WTC11 (cell line): ENCODE data around the gene POLR2L. TPM values are rescaled to one million over a fixed set of nuclear protein-coding genes. Genes with fewer than 3 reads are reported as not detected.

Source experiments
- ATAC-seq: fragments of 200-7000 bp; cut with Tn5 transposase; 2 replicates; pipeline ENCODE4 v1.10.0; 2021; ENCODE audit warnings: mild to moderate bottlenecking, moderate library complexity
- CTCF ChIA-PET: fragments of 300-600 bp; sonication (Branson Sonifier 250); formaldehyde crosslinking; loops from one replicate; lab custom pipeline; 2021; ENCODE audit warnings: antibody characterized with exemption; lab: Charles Lee
- POLR2A ChIA-PET: fragments of 350-600 bp; sonication (Branson Sonifier 250); formaldehyde crosslinking; loops from one replicate; lab custom pipeline; 2021; ENCODE audit warnings: antibody characterized with exemption; lab: Charles Lee
- DNase-seq: peaks from one replicate; pipeline ENCODE4 v3.0.0; 2021; ENCODE audit warnings: low spot score
- H3K27ac Mint-ChIP-seq: 2 replicates; pipeline ENCODE4 v1.8.0; 2021; ENCODE audit warnings: mixed read lengths
- H3K27me3 Mint-ChIP-seq: 2 replicates; pipeline ENCODE4 v1.8.0; 2021; ENCODE audit warnings: low read depth, mild to moderate bottlenecking, moderate library complexity, mixed read lengths
- H3K36me3 Mint-ChIP-seq: 2 replicates; pipeline ENCODE4 v1.8.0; 2021; ENCODE audit warnings: mixed read lengths
- H3K4me1 Mint-ChIP-seq: 2 replicates; pipeline ENCODE4 v1.8.0; 2022; ENCODE audit warnings: mixed read lengths
- H3K4me3 Mint-ChIP-seq: 2 replicates; pipeline ENCODE4 v1.8.0; 2021; ENCODE audit warnings: mild to moderate bottlenecking, moderate library complexity, mixed read lengths
- H3K9me3 Mint-ChIP-seq: 2 replicates; pipeline ENCODE4 v1.8.0; 2021; ENCODE audit warnings: mixed read lengths
- CREM ChIP-seq: sonication (generic); formaldehyde crosslinking; IDR thresholded peaks from 2 replicates; pipeline ENCODE4 v1.8.1; 2022; ENCODE audit warnings: mild to moderate bottlenecking, missing genetic modification reagents, moderate library complexity
- EMX1 ChIP-seq: fragments of 250-450 bp; sonication (Bioruptor Pico); IDR thresholded peaks from 2 replicates; pipeline ENCODE4 v1.8.0; 2021; ENCODE audit warnings: mild to moderate bottlenecking
- ESRRA ChIP-seq: sonication (generic); formaldehyde crosslinking; IDR thresholded peaks from 2 replicates; pipeline ENCODE4 v1.8.1; 2022; ENCODE audit warnings: mild to moderate bottlenecking, missing genetic modification reagents, borderline replicate concordance
- ETV6 ChIP-seq: sonication (generic); formaldehyde crosslinking; IDR thresholded peaks from 2 replicates; pipeline ENCODE4 v1.8.1; 2022; ENCODE audit warnings: mild to moderate bottlenecking, missing genetic modification reagents
- GABPB1 ChIP-seq: sonication (generic); formaldehyde crosslinking; IDR thresholded peaks from 2 replicates; pipeline ENCODE4 v1.8.1; 2023; ENCODE audit warnings: mild to moderate bottlenecking, missing genetic modification reagents
- GRHL2 ChIP-seq: fragments of 250-450 bp; sonication (Bioruptor Pico); IDR thresholded peaks from 2 replicates; pipeline ENCODE4 v1.8.0; 2022; ENCODE audit warnings: mild to moderate bottlenecking, moderate library complexity; ENCODE audit not compliant: insufficient replicate concordance, severe bottlenecking
- JUN ChIP-seq: sonication (generic); formaldehyde crosslinking; IDR thresholded peaks from 2 replicates; pipeline ENCODE4 v1.8.0; 2023; ENCODE audit warnings: mild to moderate bottlenecking, missing genetic modification reagents
- NFATC4 ChIP-seq: fragments of 250-450 bp; sonication (Bioruptor Pico); IDR thresholded peaks from 2 replicates; pipeline ENCODE4 v1.9.0; 2021; ENCODE audit warnings: mild to moderate bottlenecking
- NFE2L1 ChIP-seq: sonication (generic); formaldehyde crosslinking; IDR thresholded peaks from 2 replicates; pipeline ENCODE4 v1.8.1; 2023; ENCODE audit warnings: missing genetic modification reagents
- NFYB ChIP-seq: sonication (generic); formaldehyde crosslinking; conservative IDR thresholded peaks from 2 replicates; pipeline ENCODE4 v1.8.0; 2022; ENCODE audit warnings: low read depth, missing genetic modification reagents
- OVOL2 ChIP-seq: fragments of 250-450 bp; sonication (Bioruptor Pico); IDR thresholded peaks from 2 replicates; pipeline ENCODE4 v1.9.0; 2021; ENCODE audit warnings: mild to moderate bottlenecking, borderline replicate concordance
- SMAD3 ChIP-seq: sonication (generic); formaldehyde crosslinking; IDR thresholded peaks from 2 replicates; pipeline ENCODE4 v1.8.0; 2022; ENCODE audit warnings: missing genetic modification reagents, mild to moderate bottlenecking, borderline replicate concordance
- TP53 ChIP-seq: sonication (generic); formaldehyde crosslinking; IDR thresholded peaks from 2 replicates; pipeline ENCODE4 v1.8.1; 2023; ENCODE audit warnings: mild to moderate bottlenecking, missing genetic modification reagents
- ZNF219 ChIP-seq: sonication (generic); formaldehyde crosslinking; IDR thresholded peaks from 2 replicates; pipeline ENCODE4 v1.8.0; 2023; ENCODE audit warnings: missing genetic modification reagents, mild to moderate bottlenecking, borderline replicate concordance
- ZNF232 ChIP-seq: sonication (generic); formaldehyde crosslinking; IDR thresholded peaks from 2 replicates; pipeline ENCODE4 v1.8.0; 2022; ENCODE audit warnings: mild to moderate bottlenecking, missing genetic modification reagents
- ZNF396 ChIP-seq: fragments of 250-450 bp; sonication (Bioruptor Pico); IDR thresholded peaks from 2 replicates; pipeline ENCODE4 v1.8.0; 2021; ENCODE audit warnings: mild to moderate bottlenecking, moderate library complexity, borderline replicate concordance
- total RNA-seq: library from RNA; stranded (reverse); gene quantifications from 3 replicates; pipeline ENCODE4 v1.2.3, GENCODE V29; 2021
- TF ChIP-seq, protein P1 (sequence below): sonication (generic); formaldehyde crosslinking; IDR thresholded peaks from 2 replicates; pipeline ENCODE4 v1.8.0; 2023; ENCODE audit warnings: mild to moderate bottlenecking, missing genetic modification reagents
- TF ChIP-seq, protein P2 (sequence below): sonication (generic); formaldehyde crosslinking; IDR thresholded peaks from 2 replicates; pipeline ENCODE4 v1.8.0; 2022; ENCODE audit warnings: missing genetic modification reagents
- TF ChIP-seq, protein P3 (sequence below): sonication (generic); formaldehyde crosslinking; IDR thresholded peaks from 2 replicates; pipeline ENCODE4 v1.8.0; 2022; ENCODE audit warnings: mild to moderate bottlenecking, missing genetic modification reagents
- TF ChIP-seq, protein P4 (sequence below): sonication (generic); formaldehyde crosslinking; IDR thresholded peaks from 2 replicates; pipeline ENCODE4 v1.8.0; 2023; ENCODE audit warnings: missing genetic modification reagents
- TF ChIP-seq, protein P5 (sequence below): sonication (generic); formaldehyde crosslinking; IDR thresholded peaks from 2 replicates; pipeline ENCODE4 v1.8.0; 2022; ENCODE audit warnings: mild to moderate bottlenecking, missing genetic modification reagents
- TF ChIP-seq, protein P6 (sequence below): sonication (generic); formaldehyde crosslinking; IDR thresholded peaks from 2 replicates; pipeline ENCODE4 v1.8.1; 2022; ENCODE audit warnings: missing genetic modification reagents, borderline replicate concordance
- TF ChIP-seq, protein P7 (sequence below): fragments of 250-450 bp; sonication (Bioruptor Pico); IDR thresholded peaks from 2 replicates; pipeline ENCODE4 v1.9.0; 2021; ENCODE audit warnings: mild to moderate bottlenecking

POLR2L gene
- total RNA-seq, 1 experiment from 2014 or later, result 152 TPM

DNA sequence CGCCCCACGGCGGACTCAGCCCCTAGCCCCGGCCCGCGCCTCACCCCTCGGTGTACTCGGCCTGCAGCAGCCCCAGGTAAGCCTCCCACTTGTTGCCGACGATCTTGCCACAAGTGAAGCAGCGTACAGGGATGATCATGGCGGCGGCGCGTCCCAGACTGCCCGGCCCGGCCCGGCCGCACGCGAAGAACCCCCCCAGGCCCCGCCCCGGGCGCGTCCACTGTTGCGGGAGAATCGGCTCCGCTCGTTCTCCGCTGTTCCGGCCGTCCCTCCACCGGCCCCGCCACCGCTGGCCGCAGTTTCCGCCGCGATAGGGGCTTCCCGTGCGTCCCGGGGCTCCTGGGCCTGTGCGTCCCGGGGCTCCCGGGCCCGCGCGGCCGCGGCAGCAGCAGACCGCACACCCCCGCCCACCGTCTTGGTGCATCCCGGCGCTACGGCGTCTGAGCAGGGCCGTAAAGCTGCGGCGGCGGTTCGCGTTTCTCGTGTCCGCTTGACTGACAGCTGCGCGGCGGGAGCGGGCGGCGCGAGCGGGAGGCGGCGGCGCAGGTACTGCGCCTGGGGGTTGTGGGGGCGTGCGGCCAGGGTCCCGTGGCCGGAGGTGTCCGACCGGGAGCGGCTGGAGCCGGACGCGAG, at the start of gene POLR2L, which contains the start of gene TSPAN4 (continued):
- TF ChIP-seq, protein P1, sequence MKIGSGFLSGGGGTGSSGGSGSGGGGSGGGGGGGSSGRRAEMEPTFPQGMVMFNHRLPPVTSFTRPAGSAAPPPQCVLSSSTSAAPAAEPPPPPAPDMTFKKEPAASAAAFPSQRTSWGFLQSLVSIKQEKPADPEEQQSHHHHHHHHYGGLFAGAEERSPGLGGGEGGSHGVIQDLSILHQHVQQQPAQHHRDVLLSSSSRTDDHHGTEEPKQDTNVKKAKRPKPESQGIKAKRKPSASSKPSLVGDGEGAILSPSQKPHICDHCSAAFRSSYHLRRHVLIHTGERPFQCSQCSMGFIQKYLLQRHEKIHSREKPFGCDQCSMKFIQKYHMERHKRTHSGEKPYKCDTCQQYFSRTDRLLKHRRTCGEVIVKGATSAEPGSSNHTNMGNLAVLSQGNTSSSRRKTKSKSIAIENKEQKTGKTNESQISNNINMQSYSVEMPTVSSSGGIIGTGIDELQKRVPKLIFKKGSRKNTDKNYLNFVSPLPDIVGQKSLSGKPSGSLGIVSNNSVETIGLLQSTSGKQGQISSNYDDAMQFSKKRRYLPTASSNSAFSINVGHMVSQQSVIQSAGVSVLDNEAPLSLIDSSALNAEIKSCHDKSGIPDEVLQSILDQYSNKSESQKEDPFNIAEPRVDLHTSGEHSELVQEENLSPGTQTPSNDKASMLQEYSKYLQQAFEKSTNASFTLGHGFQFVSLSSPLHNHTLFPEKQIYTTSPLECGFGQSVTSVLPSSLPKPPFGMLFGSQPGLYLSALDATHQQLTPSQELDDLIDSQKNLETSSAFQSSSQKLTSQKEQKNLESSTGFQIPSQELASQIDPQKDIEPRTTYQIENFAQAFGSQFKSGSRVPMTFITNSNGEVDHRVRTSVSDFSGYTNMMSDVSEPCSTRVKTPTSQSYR, result no peak
- TF ChIP-seq, protein P2, sequence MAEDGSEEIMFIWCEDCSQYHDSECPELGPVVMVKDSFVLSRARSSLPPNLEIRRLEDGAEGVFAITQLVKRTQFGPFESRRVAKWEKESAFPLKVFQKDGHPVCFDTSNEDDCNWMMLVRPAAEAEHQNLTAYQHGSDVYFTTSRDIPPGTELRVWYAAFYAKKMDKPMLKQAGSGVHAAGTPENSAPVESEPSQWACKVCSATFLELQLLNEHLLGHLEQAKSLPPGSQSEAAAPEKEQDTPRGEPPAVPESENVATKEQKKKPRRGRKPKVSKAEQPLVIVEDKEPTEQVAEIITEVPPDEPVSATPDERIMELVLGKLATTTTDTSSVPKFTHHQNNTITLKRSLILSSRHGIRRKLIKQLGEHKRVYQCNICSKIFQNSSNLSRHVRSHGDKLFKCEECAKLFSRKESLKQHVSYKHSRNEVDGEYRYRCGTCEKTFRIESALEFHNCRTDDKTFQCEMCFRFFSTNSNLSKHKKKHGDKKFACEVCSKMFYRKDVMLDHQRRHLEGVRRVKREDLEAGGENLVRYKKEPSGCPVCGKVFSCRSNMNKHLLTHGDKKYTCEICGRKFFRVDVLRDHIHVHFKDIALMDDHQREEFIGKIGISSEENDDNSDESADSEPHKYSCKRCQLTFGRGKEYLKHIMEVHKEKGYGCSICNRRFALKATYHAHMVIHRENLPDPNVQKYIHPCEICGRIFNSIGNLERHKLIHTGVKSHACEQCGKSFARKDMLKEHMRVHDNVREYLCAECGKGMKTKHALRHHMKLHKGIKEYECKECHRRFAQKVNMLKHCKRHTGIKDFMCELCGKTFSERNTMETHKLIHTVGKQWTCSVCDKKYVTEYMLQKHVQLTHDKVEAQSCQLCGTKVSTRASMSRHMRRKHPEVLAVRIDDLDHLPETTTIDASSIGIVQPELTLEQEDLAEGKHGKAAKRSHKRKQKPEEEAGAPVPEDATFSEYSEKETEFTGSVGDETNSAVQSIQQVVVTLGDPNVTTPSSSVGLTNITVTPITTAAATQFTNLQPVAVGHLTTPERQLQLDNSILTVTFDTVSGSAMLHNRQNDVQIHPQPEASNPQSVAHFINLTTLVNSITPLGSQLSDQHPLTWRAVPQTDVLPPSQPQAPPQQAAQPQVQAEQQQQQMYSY (CRISPR knock-in tag), result 0 out of 2 replicates have a peak, but pooled peaks have one; percentile 2
- TF ChIP-seq JUN (CRISPR knock-in tag), result peak; percentile 71; the same call in 1 of the 2 replicates
- 0 out of 2 replicates have a peak, but pooled peaks have one; percentile 47 for TF ChIP-seq SMAD3 (CRISPR knock-in tag)
- TF ChIP-seq, protein P3, sequence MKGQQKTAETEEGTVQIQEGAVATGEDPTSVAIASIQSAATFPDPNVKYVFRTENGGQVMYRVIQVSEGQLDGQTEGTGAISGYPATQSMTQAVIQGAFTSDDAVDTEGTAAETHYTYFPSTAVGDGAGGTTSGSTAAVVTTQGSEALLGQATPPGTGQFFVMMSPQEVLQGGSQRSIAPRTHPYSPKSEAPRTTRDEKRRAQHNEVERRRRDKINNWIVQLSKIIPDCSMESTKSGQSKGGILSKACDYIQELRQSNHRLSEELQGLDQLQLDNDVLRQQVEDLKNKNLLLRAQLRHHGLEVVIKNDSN, result no peak
- no peak for TF ChIP-seq ZNF396 (CRISPR knock-in tag)
- TF ChIP-seq ZNF219 (CRISPR knock-in tag), result 0 out of 2 replicates have a peak, but pooled peaks have one; percentile 17
- TF ChIP-seq CREM (CRISPR knock-in tag), result peak; percentile 64; the same call in 1 of the 2 replicates
- TF ChIP-seq ZNF232 (CRISPR knock-in tag), result no peak; the same call in 1 of the 2 replicates
- TF ChIP-seq ESRRA (CRISPR knock-in tag), result 0 out of 2 replicates have a peak, but pooled peaks have one; percentile 14
- no peak; the same call in none of the 2 replicates for TF ChIP-seq ETV6 (CRISPR knock-in tag)
- no peak for TF ChIP-seq TP53 (CRISPR knock-in tag)

DNA sequence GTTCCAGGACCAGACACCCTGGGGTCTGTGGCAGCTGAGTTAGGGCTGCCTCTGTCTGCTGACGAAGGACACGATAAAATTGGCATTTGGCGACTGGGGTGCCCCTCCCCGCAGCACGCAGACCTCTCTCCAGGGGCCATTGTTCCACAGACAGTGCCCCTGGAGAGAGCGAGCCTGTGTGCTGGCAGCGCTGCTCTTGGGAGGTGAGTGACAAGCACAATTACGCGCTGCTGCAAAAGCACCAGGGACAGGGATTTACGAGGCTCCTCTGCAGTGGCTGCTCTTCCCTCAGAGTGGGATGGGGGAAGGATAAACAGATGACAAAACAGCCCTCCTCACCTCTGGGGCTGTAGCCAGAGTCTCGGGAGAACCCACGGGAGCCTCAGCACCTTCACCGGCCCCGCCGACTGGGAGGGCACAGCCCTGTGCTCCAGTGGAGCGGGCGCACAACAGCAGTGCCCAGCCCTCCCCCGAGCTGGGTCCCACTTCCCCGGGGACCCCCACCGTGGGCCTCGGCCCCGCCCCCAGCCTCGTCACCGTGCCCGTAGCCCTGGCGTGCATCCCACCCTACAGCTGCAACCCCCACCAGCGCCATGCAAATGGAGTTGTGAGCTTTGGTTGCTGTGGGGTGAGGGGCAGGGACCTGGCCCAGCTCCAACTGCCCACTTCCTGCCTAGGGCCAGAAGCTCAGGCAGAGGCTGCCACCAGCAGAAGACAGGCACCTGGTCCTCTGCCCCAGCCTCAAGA, 48.6 kb upstream of the POLR2L start:
- ATAC-seq, result no peak
- CTCF ChIA-PET, result interaction anchor here (0.6 to 2.9 kb wide), 10 partner anchors 20 to 169 kb away, joined by 3 to 11 read pairs (median 3); no protein-coding TSS in a partner anchor
- POLR2A ChIA-PET, result no interaction called here
- H3K9me3 Mint-ChIP-seq, result no peaks in the 10 kb centered on the region
- H3K4me1 Mint-ChIP-seq, result no peaks in the 10 kb centered on the region
- DNase-seq, result no peak
- peaks cover 13% of the 10 kb centered on the region for H3K36me3 Mint-ChIP-seq
- no peak overlapping the region for H3K4me3 Mint-ChIP-seq
- peak overlapping the region; percentile 49 for H3K27ac Mint-ChIP-seq
- no peaks in the 10 kb centered on the region for H3K27me3 Mint-ChIP-seq
- TF ChIP-seq NFE2L1 (CRISPR knock-in tag) (no peak), ZNF396 (CRISPR knock-in tag) (no peak), ZNF219 (CRISPR knock-in tag) (no peak), EMX1 (CRISPR knock-in tag) (no peak), NFATC4 (no peak), GRHL2 (CRISPR knock-in tag) (no peak), GABPB1 (CRISPR knock-in tag) (no peak), NFYB (CRISPR knock-in tag) (no peak), OVOL2 (no peak)
- TF ChIP-seq, protein P4, sequence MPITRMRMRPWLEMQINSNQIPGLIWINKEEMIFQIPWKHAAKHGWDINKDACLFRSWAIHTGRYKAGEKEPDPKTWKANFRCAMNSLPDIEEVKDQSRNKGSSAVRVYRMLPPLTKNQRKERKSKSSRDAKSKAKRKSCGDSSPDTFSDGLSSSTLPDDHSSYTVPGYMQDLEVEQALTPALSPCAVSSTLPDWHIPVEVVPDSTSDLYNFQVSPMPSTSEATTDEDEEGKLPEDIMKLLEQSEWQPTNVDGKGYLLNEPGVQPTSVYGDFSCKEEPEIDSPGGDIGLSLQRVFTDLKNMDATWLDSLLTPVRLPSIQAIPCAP (CRISPR knock-in tag), result no peak
- TF ChIP-seq, protein P5, sequence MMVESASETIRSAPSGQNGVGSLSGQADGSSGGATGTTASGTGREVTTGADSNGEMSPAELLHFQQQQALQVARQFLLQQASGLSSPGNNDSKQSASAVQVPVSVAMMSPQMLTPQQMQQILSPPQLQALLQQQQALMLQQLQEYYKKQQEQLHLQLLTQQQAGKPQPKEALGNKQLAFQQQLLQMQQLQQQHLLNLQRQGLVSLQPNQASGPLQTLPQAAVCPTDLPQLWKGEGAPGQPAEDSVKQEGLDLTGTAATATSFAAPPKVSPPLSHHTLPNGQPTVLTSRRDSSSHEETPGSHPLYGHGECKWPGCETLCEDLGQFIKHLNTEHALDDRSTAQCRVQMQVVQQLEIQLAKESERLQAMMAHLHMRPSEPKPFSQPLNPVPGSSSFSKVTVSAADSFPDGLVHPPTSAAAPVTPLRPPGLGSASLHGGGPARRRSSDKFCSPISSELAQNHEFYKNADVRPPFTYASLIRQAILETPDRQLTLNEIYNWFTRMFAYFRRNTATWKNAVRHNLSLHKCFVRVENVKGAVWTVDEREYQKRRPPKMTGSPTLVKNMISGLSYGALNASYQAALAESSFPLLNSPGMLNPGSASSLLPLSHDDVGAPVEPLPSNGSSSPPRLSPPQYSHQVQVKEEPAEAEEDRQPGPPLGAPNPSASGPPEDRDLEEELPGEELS (CRISPR knock-in tag), result no peak
- TF ChIP-seq, protein P6, sequence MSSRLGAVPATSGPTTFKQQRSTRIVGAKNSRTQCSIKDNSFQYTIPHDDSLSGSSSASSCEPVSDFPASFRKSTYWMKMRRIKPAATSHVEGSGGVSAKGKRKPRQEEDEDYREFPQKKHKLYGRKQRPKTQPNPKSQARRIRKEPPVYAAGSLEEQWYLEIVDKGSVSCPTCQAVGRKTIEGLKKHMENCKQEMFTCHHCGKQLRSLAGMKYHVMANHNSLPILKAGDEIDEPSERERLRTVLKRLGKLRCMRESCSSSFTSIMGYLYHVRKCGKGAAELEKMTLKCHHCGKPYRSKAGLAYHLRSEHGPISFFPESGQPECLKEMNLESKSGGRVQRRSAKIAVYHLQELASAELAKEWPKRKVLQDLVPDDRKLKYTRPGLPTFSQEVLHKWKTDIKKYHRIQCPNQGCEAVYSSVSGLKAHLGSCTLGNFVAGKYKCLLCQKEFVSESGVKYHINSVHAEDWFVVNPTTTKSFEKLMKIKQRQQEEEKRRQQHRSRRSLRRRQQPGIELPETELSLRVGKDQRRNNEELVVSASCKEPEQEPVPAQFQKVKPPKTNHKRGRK (CRISPR knock-in tag), result no peak
- TF ChIP-seq, protein P7, sequence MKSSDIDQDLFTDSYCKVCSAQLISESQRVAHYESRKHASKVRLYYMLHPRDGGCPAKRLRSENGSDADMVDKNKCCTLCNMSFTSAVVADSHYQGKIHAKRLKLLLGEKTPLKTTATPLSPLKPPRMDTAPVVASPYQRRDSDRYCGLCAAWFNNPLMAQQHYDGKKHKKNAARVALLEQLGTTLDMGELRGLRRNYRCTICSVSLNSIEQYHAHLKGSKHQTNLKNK (CRISPR knock-in tag), result no peak
